Measurements from ENCODE around the gene GHR.

DNA sequence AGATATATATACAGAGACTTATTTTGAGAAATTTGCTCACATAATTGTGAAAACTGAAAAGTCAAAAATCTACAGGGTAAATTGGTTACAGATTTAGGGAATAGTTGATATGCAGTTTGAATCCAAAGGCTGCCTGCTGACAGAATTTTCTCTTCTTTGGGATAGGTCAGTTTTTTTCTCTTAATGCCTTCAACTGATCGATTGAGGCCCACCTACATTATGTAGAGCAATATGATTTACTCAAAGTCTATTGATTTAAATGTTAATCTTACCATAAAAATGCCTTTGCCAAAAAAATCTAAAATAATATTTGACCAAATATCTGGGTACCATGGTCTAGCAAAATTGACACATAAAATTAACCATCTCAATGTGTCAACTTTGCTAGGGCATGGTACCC lies 3.9 kb upstream of the GHR start:
- TF ChIP-seq SUZ12 (IDR thresholded peaks at IDR 0.05; ENCODE audit: extremely low read depth, insufficient read depth, insufficient read length) (no peak), YY1 (IDR thresholded peaks at IDR 0.05; ENCODE audit: insufficient read depth, insufficient read length) (no peak), ZNF274 (IDR thresholded peaks at IDR 0.05; ENCODE audit: low read depth, low read length) (no peak)

All from NT2/D1 (cell line).